Kidney epithelial cell (primary cell): Measurements from ENCODE around the gene TMEM145. TPM values are rescaled to one million over a fixed set of nuclear protein-coding genes. Genes with fewer than 3 reads are reported as not detected.

ENCODE experiments used
- DNase-seq: peaks from one replicate; pipeline ENCODE4 v3.0.0-alpha.2; 2010; ENCODE audit warnings: low read depth
- H3K27me3 ChIP-seq: 2 replicates; pipeline ENCODE4 v1.6.0; 2011; ENCODE audit warnings: low read length; ENCODE audit not compliant: control insufficient read depth, insufficient read depth
- H3K36me3 ChIP-seq: 2 replicates; pipeline ENCODE4 v1.5.1; 2011; ENCODE audit warnings: low read length; ENCODE audit not compliant: control insufficient read depth, insufficient read depth
- H3K4me3 ChIP-seq: 2 replicates; pipeline ENCODE4 v1.5.1; 2011; ENCODE audit warnings: low read depth, mild to moderate bottlenecking, control low read depth, low read length
- CTCF ChIP-seq: IDR thresholded peaks from 2 replicates; pipeline ENCODE4 v1.5.1; 2011; ENCODE audit warnings: mild to moderate bottlenecking, moderate library complexity, low read length, control low read depth, inconsistent platforms; ENCODE audit not compliant: insufficient read depth, poor library complexity, severe bottlenecking
- total RNA-seq: library from RNA; depleted of rRNA; stranded (reverse); fragments of >200 nt; gene quantifications from 2 replicates; pipeline ENCODE4 v1.2.3, GENCODE V29; 2015

Gene TMEM145
- total RNA-seq, 1 donor from 2014 or later, result 0.54 TPM

- no peak for TF ChIP-seq CTCF
- H3K27me3 ChIP-seq, result no peaks in the 10 kb centered on the region
- no peak for DNase-seq
- H3K36me3 ChIP-seq, result peaks cover 1% of the 10 kb centered on the region
- H3K4me3 ChIP-seq, result no peak overlapping the region
Observed at GRCh38 chr19:42276821-42277220, 36.3 kb upstream of the TMEM145 start.

- H3K27me3 ChIP-seq, result no peaks in the 10 kb centered on the region
- no peak for TF ChIP-seq CTCF
- DNase-seq, result no peak
- H3K4me3 ChIP-seq, result no peak overlapping the region
- H3K36me3 ChIP-seq, result peaks cover 1% of the 10 kb centered on the region
Observed at GRCh38 chr19:42277821-42278451, 35.2 kb upstream of the TMEM145 start.

GRCh38 chr19:42278452-42279154, 34.5 kb upstream of the TMEM145 start:
- Histone ChIP-seq H3K27me3 (no peaks in the 10 kb centered on the region), H3K4me3 (no peak overlapping the region), H3K36me3 (peaks cover 1% of the 10 kb centered on the region)
- TF ChIP-seq CTCF, result no peak
- no peak for DNase-seq

- DNase-seq, result no peak
- no peak for TF ChIP-seq CTCF
- no peaks in the 10 kb centered on the region for H3K27me3 ChIP-seq
- peaks cover 1% of the 10 kb centered on the region for H3K36me3 ChIP-seq
- peak overlapping the region; percentile 62 for H3K4me3 ChIP-seq
Observed at GRCh38 chr19:42279155-42279901, 33.8 kb upstream of the TMEM145 start.

- Histone ChIP-seq H3K27me3 (no peaks in the 10 kb centered on the region), H3K36me3 (no peaks in the 10 kb centered on the region), H3K4me3 (peak overlapping the region; percentile 62)
- TF ChIP-seq CTCF, result peak; percentile 88
- no peak for DNase-seq
Observed at GRCh38 chr19:42279902-42280814, 33.0 kb upstream of the TMEM145 start.
